ENCODE results near the gene ODAD4. TPM values are rescaled to one million over a fixed set of nuclear protein-coding genes. Genes with fewer than 3 reads are reported as not detected.
A peak's percentile ranks its signal among the peaks of the same experiment; 100 is the strongest.

Gene ODAD4
- polyA plus RNA-seq, 1 of the 3 experiments (the other 2 are of a cell fraction), result 1.1 TPM

DNA sequence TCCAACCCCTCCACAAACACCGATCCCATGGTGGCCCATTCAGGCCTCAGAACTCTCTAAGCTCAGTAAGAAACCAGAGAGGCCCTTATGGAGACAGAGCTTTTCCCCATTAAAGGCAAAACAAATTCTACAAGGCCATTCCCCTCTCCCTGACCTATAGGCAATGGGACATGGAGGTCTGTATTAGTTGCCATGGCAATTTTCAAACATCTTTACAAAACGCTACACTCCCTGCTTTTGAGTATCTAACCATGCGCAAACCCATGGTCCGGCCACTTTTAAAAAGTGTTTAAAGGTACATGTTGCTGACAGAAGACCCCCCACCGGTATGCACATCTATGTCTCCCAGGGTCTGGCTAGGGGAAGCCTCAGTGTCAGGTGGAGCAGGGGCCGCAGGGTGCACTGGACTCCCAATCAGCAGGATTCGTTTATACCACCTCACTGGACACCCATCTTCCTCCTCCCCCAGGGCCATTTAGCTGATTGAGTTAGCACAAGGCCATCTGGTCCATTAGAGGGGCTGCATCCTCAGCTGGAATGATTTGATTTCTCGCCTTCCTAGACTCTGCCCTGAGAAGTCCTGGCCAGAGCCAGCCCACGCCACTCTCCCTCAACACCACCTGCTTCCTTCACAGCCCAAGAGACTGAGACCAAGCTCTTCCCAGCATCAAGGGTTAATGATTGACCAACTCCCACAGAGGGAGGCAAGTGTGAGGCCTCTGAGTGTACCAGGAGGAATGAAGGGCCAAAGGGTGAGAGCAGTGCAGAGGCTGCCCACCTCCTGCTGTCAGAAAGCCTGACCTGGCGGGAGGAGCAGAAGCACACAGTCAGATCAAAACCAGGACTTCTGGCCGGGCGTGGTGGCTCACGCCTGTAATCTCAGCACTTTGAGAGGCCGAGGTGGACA is 22.5 kb upstream of the ODAD4 start:
- TF ChIP-seq FOSL2 (IDR thresholded peaks at IDR 0.05; ENCODE audit: borderline replicate concordance, low read depth), result no peak
- TF ChIP-seq FOXJ3 (CRISPR knock-in tag; IDR thresholded peaks at IDR 0.05), result peak; percentile 91
- TF ChIP-seq, protein P1, sequence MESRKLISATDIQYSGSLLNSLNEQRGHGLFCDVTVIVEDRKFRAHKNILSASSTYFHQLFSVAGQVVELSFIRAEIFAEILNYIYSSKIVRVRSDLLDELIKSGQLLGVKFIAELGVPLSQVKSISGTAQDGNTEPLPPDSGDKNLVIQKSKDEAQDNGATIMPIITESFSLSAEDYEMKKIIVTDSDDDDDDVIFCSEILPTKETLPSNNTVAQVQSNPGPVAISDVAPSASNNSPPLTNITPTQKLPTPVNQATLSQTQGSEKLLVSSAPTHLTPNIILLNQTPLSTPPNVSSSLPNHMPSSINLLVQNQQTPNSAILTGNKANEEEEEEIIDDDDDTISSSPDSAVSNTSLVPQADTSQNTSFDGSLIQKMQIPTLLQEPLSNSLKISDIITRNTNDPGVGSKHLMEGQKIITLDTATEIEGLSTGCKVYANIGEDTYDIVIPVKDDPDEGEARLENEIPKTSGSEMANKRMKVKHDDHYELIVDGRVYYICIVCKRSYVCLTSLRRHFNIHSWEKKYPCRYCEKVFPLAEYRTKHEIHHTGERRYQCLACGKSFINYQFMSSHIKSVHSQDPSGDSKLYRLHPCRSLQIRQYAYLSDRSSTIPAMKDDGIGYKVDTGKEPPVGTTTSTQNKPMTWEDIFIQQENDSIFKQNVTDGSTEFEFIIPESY (IDR thresholded peaks at IDR 0.05; ENCODE audit: borderline replicate concordance, low read depth), result no peak
- TF ChIP-seq RXRA (IDR thresholded peaks at IDR 0.05; ENCODE audit: borderline replicate concordance, low read depth), result no peak
- TF ChIP-seq, protein P2, sequence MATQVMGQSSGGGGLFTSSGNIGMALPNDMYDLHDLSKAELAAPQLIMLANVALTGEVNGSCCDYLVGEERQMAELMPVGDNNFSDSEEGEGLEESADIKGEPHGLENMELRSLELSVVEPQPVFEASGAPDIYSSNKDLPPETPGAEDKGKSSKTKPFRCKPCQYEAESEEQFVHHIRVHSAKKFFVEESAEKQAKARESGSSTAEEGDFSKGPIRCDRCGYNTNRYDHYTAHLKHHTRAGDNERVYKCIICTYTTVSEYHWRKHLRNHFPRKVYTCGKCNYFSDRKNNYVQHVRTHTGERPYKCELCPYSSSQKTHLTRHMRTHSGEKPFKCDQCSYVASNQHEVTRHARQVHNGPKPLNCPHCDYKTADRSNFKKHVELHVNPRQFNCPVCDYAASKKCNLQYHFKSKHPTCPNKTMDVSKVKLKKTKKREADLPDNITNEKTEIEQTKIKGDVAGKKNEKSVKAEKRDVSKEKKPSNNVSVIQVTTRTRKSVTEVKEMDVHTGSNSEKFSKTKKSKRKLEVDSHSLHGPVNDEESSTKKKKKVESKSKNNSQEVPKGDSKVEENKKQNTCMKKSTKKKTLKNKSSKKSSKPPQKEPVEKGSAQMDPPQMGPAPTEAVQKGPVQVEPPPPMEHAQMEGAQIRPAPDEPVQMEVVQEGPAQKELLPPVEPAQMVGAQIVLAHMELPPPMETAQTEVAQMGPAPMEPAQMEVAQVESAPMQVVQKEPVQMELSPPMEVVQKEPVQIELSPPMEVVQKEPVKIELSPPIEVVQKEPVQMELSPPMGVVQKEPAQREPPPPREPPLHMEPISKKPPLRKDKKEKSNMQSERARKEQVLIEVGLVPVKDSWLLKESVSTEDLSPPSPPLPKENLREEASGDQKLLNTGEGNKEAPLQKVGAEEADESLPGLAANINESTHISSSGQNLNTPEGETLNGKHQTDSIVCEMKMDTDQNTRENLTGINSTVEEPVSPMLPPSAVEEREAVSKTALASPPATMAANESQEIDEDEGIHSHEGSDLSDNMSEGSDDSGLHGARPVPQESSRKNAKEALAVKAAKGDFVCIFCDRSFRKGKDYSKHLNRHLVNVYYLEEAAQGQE (IDR thresholded peaks at IDR 0.05; ENCODE audit: low read depth, low read length), result no peak
- no peak for TF ChIP-seq RFX5 (IDR thresholded peaks at IDR 0.05; ENCODE audit: low read length)
- TF ChIP-seq TAF1 (IDR thresholded peaks at IDR 0.05; ENCODE audit: borderline replicate concordance, low read depth, low read length), result no peak
- TF ChIP-seq MEF2A (IDR thresholded peaks at IDR 0.05; ENCODE audit: borderline replicate concordance, low read depth), result no peak
- TF ChIP-seq NRF1 (IDR thresholded peaks at IDR 0.05; ENCODE audit: low read depth, low read length), result no peak
- TF ChIP-seq TEAD4 (IDR thresholded peaks at IDR 0.05; ENCODE audit: borderline replicate concordance, insufficient read depth), result no peak
- TF ChIP-seq JUND (IDR thresholded peaks at IDR 0.05), result no peak
- peak in 1 of 2 experiments; percentile 88; a peak in 2 of 4 replicates for TF ChIP-seq EP300 (IDR thresholded peaks at IDR 0.05; ENCODE audit: borderline replicate concordance in 1 of 2, low read depth in 1 of 2, low read length in 1 of 2)
- TF ChIP-seq SMC3 (IDR thresholded peaks at IDR 0.05; ENCODE audit: low read depth, low read length), result no peak
- no peak for TF ChIP-seq EZH2phosphoT487 (IDR thresholded peaks at IDR 0.05; ENCODE audit: borderline replicate concordance, low read depth)
- no peak for TF ChIP-seq POLR2AphosphoS5 (IDR thresholded peaks at IDR 0.05; ENCODE audit: low read depth, low read length)
- peak; percentile 82; the same call in 1 of the 2 replicates for TF ChIP-seq RCOR1 (IDR thresholded peaks at IDR 0.05; ENCODE audit: low read length)
- TF ChIP-seq CHD2 (IDR thresholded peaks at IDR 0.05; ENCODE audit: low read length, partially characterized antibody), result peak; percentile 63
- TF ChIP-seq YY1 (IDR thresholded peaks at IDR 0.05; ENCODE audit: low read depth), result no peak
- TF ChIP-seq GABPA (IDR thresholded peaks at IDR 0.05; ENCODE audit: low read depth), result no peak
- TF ChIP-seq RAD21 (IDR thresholded peaks at IDR 0.05; ENCODE audit: low read length), result no peak
- TF ChIP-seq, protein P3, sequence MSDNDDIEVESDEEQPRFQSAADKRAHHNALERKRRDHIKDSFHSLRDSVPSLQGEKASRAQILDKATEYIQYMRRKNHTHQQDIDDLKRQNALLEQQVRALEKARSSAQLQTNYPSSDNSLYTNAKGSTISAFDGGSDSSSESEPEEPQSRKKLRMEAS (IDR thresholded peaks at IDR 0.05; ENCODE audit: low read depth), result no peak
- TF ChIP-seq SIN3A (IDR thresholded peaks at IDR 0.05; ENCODE audit: borderline replicate concordance, low read depth, low read length), result no peak
- no peak for TF ChIP-seq GATA2 (CRISPR knock-in tag; IDR thresholded peaks at IDR 0.05)
- TF ChIP-seq, protein P4, sequence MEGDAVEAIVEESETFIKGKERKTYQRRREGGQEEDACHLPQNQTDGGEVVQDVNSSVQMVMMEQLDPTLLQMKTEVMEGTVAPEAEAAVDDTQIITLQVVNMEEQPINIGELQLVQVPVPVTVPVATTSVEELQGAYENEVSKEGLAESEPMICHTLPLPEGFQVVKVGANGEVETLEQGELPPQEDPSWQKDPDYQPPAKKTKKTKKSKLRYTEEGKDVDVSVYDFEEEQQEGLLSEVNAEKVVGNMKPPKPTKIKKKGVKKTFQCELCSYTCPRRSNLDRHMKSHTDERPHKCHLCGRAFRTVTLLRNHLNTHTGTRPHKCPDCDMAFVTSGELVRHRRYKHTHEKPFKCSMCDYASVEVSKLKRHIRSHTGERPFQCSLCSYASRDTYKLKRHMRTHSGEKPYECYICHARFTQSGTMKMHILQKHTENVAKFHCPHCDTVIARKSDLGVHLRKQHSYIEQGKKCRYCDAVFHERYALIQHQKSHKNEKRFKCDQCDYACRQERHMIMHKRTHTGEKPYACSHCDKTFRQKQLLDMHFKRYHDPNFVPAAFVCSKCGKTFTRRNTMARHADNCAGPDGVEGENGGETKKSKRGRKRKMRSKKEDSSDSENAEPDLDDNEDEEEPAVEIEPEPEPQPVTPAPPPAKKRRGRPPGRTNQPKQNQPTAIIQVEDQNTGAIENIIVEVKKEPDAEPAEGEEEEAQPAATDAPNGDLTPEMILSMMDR (IDR thresholded peaks at IDR 0.05), result no peak
- TF ChIP-seq MXI1 (IDR thresholded peaks at IDR 0.05; ENCODE audit: low read depth, low read length), result peak; percentile 76
- Histone ChIP-seq H2AFZ (ENCODE audit: low read depth) (no peak overlapping the region), H3K27me3 (ENCODE audit: insufficient read depth) (no peaks in the 10 kb centered on the region), H3K4me3 (ENCODE audit: low read depth in 2 of 2, low read length in 1 of 2) (no peak overlapping the region), H3F3A (replicated peaks; ENCODE audit: insufficient read depth) (peaks cover 50% of the 10 kb centered on the region), H3K4me2 (peak overlapping the region; percentile 84; the same call in 1 of the 2 replicates), H3K9me2 (no peaks in the 10 kb centered on the region), H3K79me2 (ENCODE audit: insufficient read depth) (peaks cover 56% of the 10 kb centered on the region), H4K20me1 (ENCODE audit: insufficient read depth) (peaks cover 21% of the 10 kb centered on the region), H3K36me3 (replicated peaks in 1 of 2; ENCODE audit: control insufficient read depth in 1 of 2, insufficient read depth in 2 of 2, low read length in 1 of 2) (peaks cover 59 to 68% of the 10 kb centered on the region in 2 experiments), H3K4me1 (ENCODE audit: control insufficient read depth in 1 of 2, insufficient read depth in 2 of 2, low read depth in 1 of 2, low read length in 1 of 2) (peaks cover 38 to 57% of the 10 kb centered on the region in 2 experiments), H3K27ac (ENCODE audit: low read depth in 2 of 2, low read length in 1 of 2) (peak overlapping the region; percentile 85 to 97), H3K9me3 (no peaks in the 10 kb centered on the region), H3K9ac (no peak overlapping the region)
- POLR2A ChIA-PET, result interaction anchor here (0.6 to 3.3 kb wide), 6 partner anchors 10 to 313 kb away, joined by 4 to 17 read pairs (median 4); partner anchors contain the start of genes ACLY, KLHL11 and ODAD4
- DNase-seq, result peak; percentile 84
- CTCF ChIA-PET, result interaction anchor here (0.7 to 3.4 kb wide), 8 partner anchors 10 to 1343 kb away, joined by 3 to 21 read pairs (median 4); partner anchors contain the start of genes ACLY and JUP
- 57% methylated on average over 11 of the region's 14 CpGs for WGBS (ENCODE audit: low lambda C conversion rate)
